Activated naive CD8-positive, alpha-beta T cell treated with anti-CD3 and anti-CD28 coated beads, Interleukin-2, amount 10 ng/mL, durations not matched to agents 7 days and 5 days (primary cell): ENCODE data around the gene CCNL1. TPM values are rescaled to one million over a fixed set of nuclear protein-coding genes. Genes with fewer than 3 reads are reported as not detected.
"Not testable (repeated sequence)": the region's sequence is repeated elsewhere in the genome, so short reads cannot be mapped to it uniquely, and the experiment has no call there.

Experiments
- ATAC-seq: fragments of 150-1000 bp; cut with Tn5 transposase; one replicate; pipeline ENCODE4 v1.10.0; 2021; ENCODE audit warnings: low read depth, moderate library complexity
- POLR2A ChIA-PET: fragments of 350-600 bp; sonication (Branson Sonifier 250); formaldehyde crosslinking; loops from one replicate; lab custom pipeline; 2021; ENCODE audit warnings: antibody characterized with exemption; lab: Charles Lee
- DNase-seq: peaks from one replicate; pipeline ENCODE4 v3.0.0; 2021
- H3K27ac Mint-ChIP-seq: one replicate; pipeline ENCODE4 v1.8.0; 2022; ENCODE audit warnings: mild to moderate bottlenecking, mixed read lengths
- H3K27me3 Mint-ChIP-seq: one replicate; pipeline ENCODE4 v1.8.0; 2022; ENCODE audit warnings: mild to moderate bottlenecking, moderate library complexity, mixed read lengths
- H3K36me3 Mint-ChIP-seq: one replicate; pipeline ENCODE4 v1.8.0; 2021; ENCODE audit warnings: mild to moderate bottlenecking, mixed read lengths
- H3K4me1 Mint-ChIP-seq: one replicate; pipeline ENCODE4 v1.8.0; 2021; ENCODE audit warnings: mixed read lengths
- H3K4me3 Mint-ChIP-seq: one replicate; pipeline ENCODE4 v1.8.0; 2022; ENCODE audit warnings: mild to moderate bottlenecking, moderate library complexity, mixed read lengths
- H3K9me3 Mint-ChIP-seq: one replicate; pipeline ENCODE4 v1.8.0; 2021; ENCODE audit warnings: mixed read lengths
- total RNA-seq, 2 experiments: library from RNA; stranded (reverse); gene quantifications; one replicate each; pipeline ENCODE4 v1.2.3, GENCODE V29; 2021

CCNL1 gene
- total RNA-seq, 2 experiments from 2014 or later = 276 to 280 TPM

- no peaks in the 10 kb centered on the region for H3K9me3 Mint-ChIP-seq
- H3K27ac Mint-ChIP-seq = no peak overlapping the region
- peaks cover 9% of the 10 kb centered on the region for H3K4me1 Mint-ChIP-seq
- DNase-seq (no peak), ATAC-seq (no peak)
- POLR2A ChIA-PET = interaction anchor here (1.4 kb wide), 1 partner anchor 23 kb away, joined by 3 read pairs; no protein-coding TSS in a partner anchor
- H3K4me3 Mint-ChIP-seq = no peak overlapping the region
- H3K36me3 Mint-ChIP-seq = no peaks in the 10 kb centered on the region
- peaks cover 2% of the 10 kb centered on the region for H3K27me3 Mint-ChIP-seq
Measured at GRCh38 chr3:157112536-157112935, 47.4 kb downstream of the CCNL1 start.

GRCh38 chr3:157111518-157111917 is 48.4 kb downstream of the CCNL1 start:
- DNase-seq = no peak
- Mint-ChIP-seq H3K4me3 (no peak overlapping the region), H3K27me3 (peaks cover 2% of the 10 kb centered on the region), H3K4me1 (peaks cover 9% of the 10 kb centered on the region), H3K36me3 (no peaks in the 10 kb centered on the region), H3K27ac (no peak overlapping the region), H3K9me3 (no peaks in the 10 kb centered on the region)
- no peak for ATAC-seq
- POLR2A ChIA-PET = interaction anchor here (1.4 kb wide), 1 partner anchor 22 kb away, joined by 3 read pairs; no protein-coding TSS in a partner anchor

GRCh38 chr3:157110761-157111278 is 49.1 kb downstream of the CCNL1 start:
- Mint-ChIP-seq H3K36me3 (no peaks in the 10 kb centered on the region), H3K27ac (no peak overlapping the region), H3K9me3 (no peaks in the 10 kb centered on the region), H3K4me3 (no peak overlapping the region), H3K27me3 (peaks cover 2% of the 10 kb centered on the region), H3K4me1 (peaks cover 5% of the 10 kb centered on the region)
- POLR2A ChIA-PET = no interaction called here
- DNase-seq (no peak), ATAC-seq (no peak)

- ATAC-seq (no peak), DNase-seq (no peak)
- Mint-ChIP-seq H3K9me3 (no peaks in the 10 kb centered on the region), H3K27ac (no peak overlapping the region), H3K27me3 (peaks cover 2% of the 10 kb centered on the region), H3K36me3 (no peaks in the 10 kb centered on the region), H3K4me1 (peaks cover 14% of the 10 kb centered on the region), H3K4me3 (no peak overlapping the region)
- POLR2A ChIA-PET = no interaction called here
Measured at GRCh38 chr3:157109267-157110141, 50.4 kb downstream of the CCNL1 start.

GRCh38 chr3:157107644-157108133 is 52.3 kb downstream of the CCNL1 start:
- POLR2A ChIA-PET = interaction anchor here (1.1 kb wide), 1 partner anchor 9 kb away, joined by 3 read pairs; no protein-coding TSS in a partner anchor
- Mint-ChIP-seq H3K4me1 (peaks cover 22% of the 10 kb centered on the region), H3K27ac (no peak overlapping the region), H3K4me3 (no peak overlapping the region), H3K9me3 (peaks cover under 1% of the 10 kb centered on the region), H3K36me3 (peaks cover under 1% of the 10 kb centered on the region), H3K27me3 (peaks cover 2% of the 10 kb centered on the region)
- DNase-seq = no peak
- ATAC-seq = no peak

GRCh38 chr3:157107037-157107436 is 52.9 kb downstream of the CCNL1 start:
- no peak for ATAC-seq
- no peak for DNase-seq
- peaks cover 1% of the 10 kb centered on the region for H3K9me3 Mint-ChIP-seq
- peaks cover 2% of the 10 kb centered on the region for H3K36me3 Mint-ChIP-seq
- H3K27me3 Mint-ChIP-seq = no peaks in the 10 kb centered on the region
- peak overlapping the region; percentile 50 for H3K27ac Mint-ChIP-seq
- no peak overlapping the region for H3K4me3 Mint-ChIP-seq
- peaks cover 22% of the 10 kb centered on the region for H3K4me1 Mint-ChIP-seq
- POLR2A ChIA-PET = no interaction called here

GRCh38 chr3:157104928-157105652 is 54.9 kb downstream of the CCNL1 start:
- no peaks in the 10 kb centered on the region for H3K27me3 Mint-ChIP-seq
- POLR2A ChIA-PET = interaction anchor here (1.2 kb wide), 1 partner anchor 11 kb away, joined by 3 read pairs; no protein-coding TSS in a partner anchor
- H3K4me3 Mint-ChIP-seq = no peak overlapping the region
- H3K9me3 Mint-ChIP-seq = peaks cover 1% of the 10 kb centered on the region
- peaks cover 22% of the 10 kb centered on the region for H3K4me1 Mint-ChIP-seq
- ATAC-seq (peak; percentile 33), DNase-seq (no peak)
- peaks cover 2% of the 10 kb centered on the region for H3K36me3 Mint-ChIP-seq
- no peak overlapping the region for H3K27ac Mint-ChIP-seq

- DNase-seq = no peak
- Mint-ChIP-seq H3K4me1 (peaks cover 22% of the 10 kb centered on the region), H3K27ac (no peak overlapping the region), H3K4me3 (no peak overlapping the region), H3K36me3 (peaks cover 2% of the 10 kb centered on the region), H3K9me3 (peaks cover 1% of the 10 kb centered on the region), H3K27me3 (no peaks in the 10 kb centered on the region)
- ATAC-seq = no peak
- POLR2A ChIA-PET = interaction anchor here (1.2 to 1.5 kb wide), 2 partner anchors 11 to 16 kb away, joined by 3 to 6 read pairs; no protein-coding TSS in a partner anchor
Measured at GRCh38 chr3:157104521-157104920, 55.4 kb downstream of the CCNL1 start.

GRCh38 chr3:157103860-157104259 is 56.1 kb downstream of the CCNL1 start:
- POLR2A ChIA-PET = interaction anchor here (1.5 kb wide), 1 partner anchor 15 kb away, joined by 6 read pairs; no protein-coding TSS in a partner anchor
- Mint-ChIP-seq H3K9me3 (peaks cover 1% of the 10 kb centered on the region), H3K4me1 (peaks cover 22% of the 10 kb centered on the region), H3K4me3 (no peak overlapping the region), H3K36me3 (peaks cover 2% of the 10 kb centered on the region), H3K27ac (peak overlapping the region; percentile 45), H3K27me3 (no peaks in the 10 kb centered on the region)
- DNase-seq = no peak
- no peak for ATAC-seq

- Mint-ChIP-seq H3K27me3 (no peaks in the 10 kb centered on the region), H3K9me3 (peaks cover 1% of the 10 kb centered on the region), H3K36me3 (peaks cover 2% of the 10 kb centered on the region), H3K4me1 (peaks cover 22% of the 10 kb centered on the region), H3K27ac (peak overlapping the region; percentile 45), H3K4me3 (no peak overlapping the region)
- POLR2A ChIA-PET = interaction anchor here (1.5 kb wide), 1 partner anchor 15 kb away, joined by 6 read pairs; no protein-coding TSS in a partner anchor
- DNase-seq = no peak
- ATAC-seq = no peak
Measured at GRCh38 chr3:157103280-157103679, 56.7 kb downstream of the CCNL1 start.

- H3K9me3 Mint-ChIP-seq, DNase-seq, H3K4me3 Mint-ChIP-seq, POLR2A ChIA-PET, H3K27ac Mint-ChIP-seq, H3K36me3 Mint-ChIP-seq, ATAC-seq, H3K27me3 Mint-ChIP-seq: not testable (repeated sequence)
- H3K4me1 Mint-ChIP-seq = peaks cover 22% of the 10 kb centered on the region
Measured at GRCh38 chr3:157102595-157102994, 57.4 kb downstream of the CCNL1 start.

- Mint-ChIP-seq H3K27ac (no peak overlapping the region), H3K36me3 (peaks cover 2% of the 10 kb centered on the region), H3K4me3 (no peak overlapping the region), H3K9me3 (peaks cover 1% of the 10 kb centered on the region), H3K27me3 (no peaks in the 10 kb centered on the region), H3K4me1 (peaks cover 22% of the 10 kb centered on the region)
- no peak for DNase-seq
- ATAC-seq = no peak
- POLR2A ChIA-PET = no interaction called here
Measured at GRCh38 chr3:157102098-157102497, 57.8 kb downstream of the CCNL1 start.

- Mint-ChIP-seq H3K36me3 (peaks cover 2% of the 10 kb centered on the region), H3K9me3 (peaks cover 1% of the 10 kb centered on the region), H3K27ac (no peak overlapping the region), H3K4me1 (peaks cover 22% of the 10 kb centered on the region), H3K27me3 (no peaks in the 10 kb centered on the region), H3K4me3 (no peak overlapping the region)
- DNase-seq = no peak
- ATAC-seq = no peak
- POLR2A ChIA-PET = interaction anchor here (1.2 kb wide), 1 partner anchor 12 kb away, joined by 4 read pairs; no protein-coding TSS in a partner anchor
Measured at GRCh38 chr3:157101486-157101885, 58.5 kb downstream of the CCNL1 start.
